SJCRH30 (cell line): ENCODE measurements around the gene PLA2G2D. TPM values are rescaled to one million over a fixed set of nuclear protein-coding genes. Genes with fewer than 3 reads are reported as not detected.

Source experiments
- total RNA-seq: library from RNA; depleted of rRNA; stranded (reverse); fragments of >200 nt; shearing (Covaris generic); gene quantifications from 2 replicates; pipeline ENCODE4 v1.2.3, GENCODE V29; 2014; rRNA removed

Gene PLA2G2D
- total RNA-seq, 1 experiment from 2014 or later = not detected

Other genes with a start within 250 kb of the PLA2G2D start
- gene OTUD3, start 237.1 kb downstream of the PLA2G2D start, total RNA-seq = 43.2 and 51.1 TPM in 2 replicates
- gene PLA2G2E, start 195.9 kb downstream of the PLA2G2D start, total RNA-seq = not detected in 2 replicates
- gene PLA2G2A, start 139.9 kb downstream of the PLA2G2D start, total RNA-seq = not detected in 2 replicates
- 0.46 and 0.51 TPM in 2 replicates for gene PLA2G5, start 49.3 kb downstream of the PLA2G2D start, total RNA-seq
- gene PLA2G2F, start 19.8 kb upstream of the PLA2G2D start, total RNA-seq = not detected in 2 replicates
- not detected in 2 replicates for gene UBXN10, start 66.6 kb upstream of the PLA2G2D start, total RNA-seq
- gene PLA2G2C, start 67.0 kb upstream of the PLA2G2D start, total RNA-seq = not detected in 2 replicates
- not detected in 2 replicates for gene VWA5B1, start 171.3 kb upstream of the PLA2G2D start, total RNA-seq